PFSK-1 (cell line): ENCODE results near the gene ACTG1.

Experiments
- FOXP2 ChIP-seq: optimal IDR thresholded peaks from 2 replicates; pipeline ENCODE3; 2011; ENCODE audit warnings: borderline replicate concordance, control low read depth, inconsistent platforms; ENCODE audit not compliant: insufficient read depth; ENCODE audit errors: extremely low read length, extremely low read depth
- POLR2AphosphoS5 ChIP-seq: IDR thresholded peaks from 2 replicates; pipeline ENCODE4 v1.6.1; 2012; ENCODE audit warnings: low read depth, mild to moderate bottlenecking, control low read depth, low read length, moderate library complexity
- SIN3A ChIP-seq: IDR thresholded peaks from 2 replicates; pipeline ENCODE4 v1.6.1; 2012; ENCODE audit warnings: mild to moderate bottlenecking, low read length, moderate library complexity, borderline replicate concordance; ENCODE audit not compliant: insufficient read depth
- TAF1 ChIP-seq: IDR thresholded peaks from 2 replicates; pipeline ENCODE4 v1.6.1; 2012; ENCODE audit warnings: low read length, control low read depth, borderline replicate concordance; ENCODE audit not compliant: insufficient read depth
- TF ChIP-seq, protein P1 (sequence below), 2 experiments: IDR thresholded peaks; 2 replicates each; pipeline versions ENCODE4 v1.6.1 to v1.8.0; 2011 to 2012; ENCODE audit warnings: low read depth in 2 of 2, low read length in 2 of 2, control low read depth in 1 of 2, inconsistent platforms in 1 of 2, mild to moderate bottlenecking in 1 of 2, moderate library complexity in 1 of 2; ENCODE audit not compliant: insufficient read depth in 1 of 2

Gene ACTG1

DNA sequence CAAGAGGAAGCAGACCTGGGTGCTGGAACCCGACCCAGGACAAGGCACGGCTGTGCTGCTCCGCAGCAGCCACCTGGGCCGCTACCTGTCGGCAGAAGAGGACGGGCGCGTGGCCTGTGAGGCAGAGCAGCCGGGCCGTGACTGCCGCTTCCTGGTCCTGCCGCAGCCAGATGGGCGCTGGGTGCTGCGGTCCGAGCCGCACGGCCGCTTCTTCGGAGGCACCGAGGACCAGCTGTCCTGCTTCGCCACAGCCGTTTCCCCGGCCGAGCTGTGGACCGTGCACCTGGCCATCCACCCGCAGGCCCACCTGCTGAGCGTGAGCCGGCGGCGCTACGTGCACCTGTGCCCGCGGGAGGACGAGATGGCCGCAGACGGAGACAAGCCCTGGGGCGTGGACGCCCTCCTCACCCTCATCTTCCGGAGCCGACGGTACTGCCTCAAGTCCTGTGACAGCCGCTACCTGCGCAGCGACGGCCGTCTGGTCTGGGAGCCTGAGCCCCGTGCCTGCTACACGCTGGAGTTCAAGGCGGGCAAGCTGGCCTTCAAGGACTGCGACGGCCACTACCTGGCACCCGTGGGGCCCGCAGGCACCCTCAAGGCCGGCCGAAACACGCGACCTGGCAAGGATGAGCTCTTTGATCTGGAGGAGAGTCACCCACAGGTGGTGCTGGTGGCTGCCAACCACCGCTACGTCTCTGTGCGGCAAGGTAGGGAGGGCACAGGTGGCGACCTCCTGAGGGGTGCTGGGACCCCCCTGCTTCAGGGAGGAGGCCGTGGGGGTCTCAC, 16.2 kb upstream of the ACTG1 start:
- TF ChIP-seq, protein P1, sequence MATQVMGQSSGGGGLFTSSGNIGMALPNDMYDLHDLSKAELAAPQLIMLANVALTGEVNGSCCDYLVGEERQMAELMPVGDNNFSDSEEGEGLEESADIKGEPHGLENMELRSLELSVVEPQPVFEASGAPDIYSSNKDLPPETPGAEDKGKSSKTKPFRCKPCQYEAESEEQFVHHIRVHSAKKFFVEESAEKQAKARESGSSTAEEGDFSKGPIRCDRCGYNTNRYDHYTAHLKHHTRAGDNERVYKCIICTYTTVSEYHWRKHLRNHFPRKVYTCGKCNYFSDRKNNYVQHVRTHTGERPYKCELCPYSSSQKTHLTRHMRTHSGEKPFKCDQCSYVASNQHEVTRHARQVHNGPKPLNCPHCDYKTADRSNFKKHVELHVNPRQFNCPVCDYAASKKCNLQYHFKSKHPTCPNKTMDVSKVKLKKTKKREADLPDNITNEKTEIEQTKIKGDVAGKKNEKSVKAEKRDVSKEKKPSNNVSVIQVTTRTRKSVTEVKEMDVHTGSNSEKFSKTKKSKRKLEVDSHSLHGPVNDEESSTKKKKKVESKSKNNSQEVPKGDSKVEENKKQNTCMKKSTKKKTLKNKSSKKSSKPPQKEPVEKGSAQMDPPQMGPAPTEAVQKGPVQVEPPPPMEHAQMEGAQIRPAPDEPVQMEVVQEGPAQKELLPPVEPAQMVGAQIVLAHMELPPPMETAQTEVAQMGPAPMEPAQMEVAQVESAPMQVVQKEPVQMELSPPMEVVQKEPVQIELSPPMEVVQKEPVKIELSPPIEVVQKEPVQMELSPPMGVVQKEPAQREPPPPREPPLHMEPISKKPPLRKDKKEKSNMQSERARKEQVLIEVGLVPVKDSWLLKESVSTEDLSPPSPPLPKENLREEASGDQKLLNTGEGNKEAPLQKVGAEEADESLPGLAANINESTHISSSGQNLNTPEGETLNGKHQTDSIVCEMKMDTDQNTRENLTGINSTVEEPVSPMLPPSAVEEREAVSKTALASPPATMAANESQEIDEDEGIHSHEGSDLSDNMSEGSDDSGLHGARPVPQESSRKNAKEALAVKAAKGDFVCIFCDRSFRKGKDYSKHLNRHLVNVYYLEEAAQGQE (IDR thresholded peaks at IDR 0.05; ENCODE audit: insufficient read depth in 1 of 2, low read depth in 2 of 2, low read length in 2 of 2): no peak
- TF ChIP-seq SIN3A: no peak
- no peak for TF ChIP-seq POLR2AphosphoS5
- no peak for TF ChIP-seq FOXP2
- TF ChIP-seq TAF1: no peak

DNA sequence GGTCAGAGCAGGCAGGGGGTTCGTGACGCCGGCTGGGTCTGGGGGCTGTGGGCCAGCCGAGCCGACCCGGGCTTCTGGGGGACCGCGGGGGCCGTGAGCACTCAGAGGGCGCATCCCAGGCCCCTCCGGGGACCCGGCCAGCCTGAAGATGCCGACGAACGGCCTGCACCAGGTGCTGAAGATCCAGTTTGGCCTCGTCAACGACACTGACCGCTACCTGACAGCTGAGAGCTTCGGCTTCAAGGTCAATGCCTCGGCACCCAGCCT, 15.7 kb upstream of the ACTG1 start:
- no peak for TF ChIP-seq POLR2AphosphoS5
- TF ChIP-seq TAF1: no peak
- no peak for TF ChIP-seq FOXP2
- no peak for TF ChIP-seq SIN3A
- TF ChIP-seq, protein P1 (IDR thresholded peaks at IDR 0.05; ENCODE audit: insufficient read depth in 1 of 2, low read depth in 2 of 2, low read length in 2 of 2): no peak

GRCh38 chr17:81527591-81528383, 15.2 kb upstream of the ACTG1 start, which contains the start of gene FSCN2:
Gene FSCN2 (plus strand): TSS chr17:81528377. CDS start chr17:81528532, 155 bp downstream.
- TF ChIP-seq SIN3A (no peak), FOXP2 (peak; percentile 9), TAF1 (no peak), POLR2AphosphoS5 (no peak)
- TF ChIP-seq, protein P1 (IDR thresholded peaks at IDR 0.05; ENCODE audit: insufficient read depth in 1 of 2, low read depth in 2 of 2, low read length in 2 of 2): no peak

- TF ChIP-seq POLR2AphosphoS5 (no peak), TAF1 (no peak), FOXP2 (no peak), SIN3A (no peak)
- TF ChIP-seq, protein P1 (IDR thresholded peaks at IDR 0.05; ENCODE audit: insufficient read depth in 1 of 2, low read depth in 2 of 2, low read length in 2 of 2): no peak
Measured at GRCh38 chr17:81526662-81527571, 14.3 kb upstream of the ACTG1 start.
